HUES48 (cell line): ENCODE results near the gene CHCHD3.

Experiments
- H3K27ac ChIP-seq: one replicate; pipeline ENCODE4 v1.7.0; 2013; ENCODE audit warnings: low read depth, low read length, inconsistent platforms
- H3K27me3 ChIP-seq: 2 replicates; pipeline ENCODE4 v1.6.1; 2013; ENCODE audit warnings: mild to moderate bottlenecking, low read length; ENCODE audit not compliant: control insufficient read depth, insufficient read depth
- H3K36me3 ChIP-seq: 2 replicates; pipeline ENCODE4 v1.6.1; 2013; ENCODE audit warnings: low read length; ENCODE audit not compliant: control insufficient read depth, insufficient read depth
- H3K4me1 ChIP-seq: 2 replicates; pipeline ENCODE4 v1.6.1; 2013; ENCODE audit warnings: mild to moderate bottlenecking, low read length; ENCODE audit not compliant: control insufficient read depth, insufficient read depth
- H3K4me3 ChIP-seq: 2 replicates; pipeline ENCODE4 v1.5.1; 2013; ENCODE audit warnings: mild to moderate bottlenecking, low read depth, low read length
- H3K9ac ChIP-seq: 2 replicates; pipeline ENCODE4 v1.6.1; 2013; ENCODE audit warnings: mild to moderate bottlenecking, low read depth, low read length, moderate library complexity
- H3K9me3 ChIP-seq: 2 replicates; pipeline ENCODE4 v1.6.1; 2013; ENCODE audit warnings: low read length; ENCODE audit not compliant: control insufficient read depth, insufficient read depth

Gene CHCHD3

GRCh38 chr7:133112335-133112734 lies 30.4 kb upstream of the CHCHD3 start:
- Histone ChIP-seq H3K4me1 (peaks cover 13% of the 10 kb centered on the region), H3K27me3 (no peaks in the 10 kb centered on the region), H3K4me3 (no peak overlapping the region), H3K36me3 (no peaks in the 10 kb centered on the region), H3K9me3 (peaks cover 11% of the 10 kb centered on the region), H3K9ac (no peak overlapping the region), H3K27ac (no peak overlapping the region)

GRCh38 chr7:133110312-133110711 lies 28.4 kb upstream of the CHCHD3 start:
- Histone ChIP-seq H3K9me3 (peaks cover 11% of the 10 kb centered on the region), H3K4me3 (no peak overlapping the region), H3K9ac (no peak overlapping the region), H3K4me1 (peaks cover 13% of the 10 kb centered on the region), H3K36me3 (no peaks in the 10 kb centered on the region), H3K27ac (no peak overlapping the region), H3K27me3 (no peaks in the 10 kb centered on the region)

- Histone ChIP-seq H3K27me3 (no peaks in the 10 kb centered on the region), H3K4me3 (no peak overlapping the region), H3K9me3 (peaks cover 11% of the 10 kb centered on the region), H3K36me3 (no peaks in the 10 kb centered on the region), H3K9ac (no peak overlapping the region), H3K27ac (no peak overlapping the region), H3K4me1 (peaks cover 12% of the 10 kb centered on the region)
Observed at GRCh38 chr7:133109816-133110215, 27.9 kb upstream of the CHCHD3 start.

GRCh38 chr7:133108023-133108422 lies 26.1 kb upstream of the CHCHD3 start:
- Histone ChIP-seq H3K27ac (no peak overlapping the region), H3K4me1 (peaks cover 3% of the 10 kb centered on the region; the same call in 1 of the 2 replicates), H3K36me3 (no peaks in the 10 kb centered on the region), H3K27me3 (no peaks in the 10 kb centered on the region), H3K4me3 (no peak overlapping the region), H3K9ac (no peak overlapping the region), H3K9me3 (peaks cover 11% of the 10 kb centered on the region)

GRCh38 chr7:133102276-133103060 lies 20.6 kb upstream of the CHCHD3 start:
- Histone ChIP-seq H3K36me3 (no peaks in the 10 kb centered on the region), H3K27ac (no peak overlapping the region), H3K4me1 (no peaks in the 10 kb centered on the region), H3K9me3 (no peaks in the 10 kb centered on the region), H3K27me3 (no peaks in the 10 kb centered on the region), H3K4me3 (no peak overlapping the region), H3K9ac (no peak overlapping the region)

GRCh38 chr7:133099633-133100286 lies 17.9 kb upstream of the CHCHD3 start:
- Histone ChIP-seq H3K9me3 (no peaks in the 10 kb centered on the region), H3K9ac (no peak overlapping the region), H3K27me3 (no peaks in the 10 kb centered on the region), H3K36me3 (no peaks in the 10 kb centered on the region), H3K4me1 (no peaks in the 10 kb centered on the region), H3K27ac (no peak overlapping the region), H3K4me3 (no peak overlapping the region)

- no peaks in the 10 kb centered on the region for H3K4me1 ChIP-seq
- H3K9me3 ChIP-seq: no peaks in the 10 kb centered on the region
- H3K27me3 ChIP-seq: no peaks in the 10 kb centered on the region
- no peak overlapping the region for H3K9ac ChIP-seq
- no peak overlapping the region for H3K4me3 ChIP-seq
- no peak overlapping the region for H3K27ac ChIP-seq
- H3K36me3 ChIP-seq: no peaks in the 10 kb centered on the region
Observed at GRCh38 chr7:133095119-133095671, 13.3 kb upstream of the CHCHD3 start.

- no peaks in the 10 kb centered on the region for H3K27me3 ChIP-seq
- H3K9ac ChIP-seq: no peak overlapping the region
- H3K27ac ChIP-seq: no peak overlapping the region
- H3K4me3 ChIP-seq: no peak overlapping the region
- H3K9me3 ChIP-seq: no peaks in the 10 kb centered on the region
- H3K36me3 ChIP-seq: no peaks in the 10 kb centered on the region
- no peaks in the 10 kb centered on the region for H3K4me1 ChIP-seq
Observed at GRCh38 chr7:133091943-133092464, 10.1 kb upstream of the CHCHD3 start.

- Histone ChIP-seq H3K9ac (no peak overlapping the region), H3K4me3 (no peak overlapping the region), H3K27ac (no peak overlapping the region), H3K27me3 (no peaks in the 10 kb centered on the region), H3K4me1 (peaks cover 27% of the 10 kb centered on the region), H3K36me3 (no peaks in the 10 kb centered on the region), H3K9me3 (no peaks in the 10 kb centered on the region)
Observed at GRCh38 chr7:133082390-133082766, 488 bp upstream of the CHCHD3 start.

GRCh38 chr7:133081119-133081598 lies 731 bp downstream of the CHCHD3 start:
- Histone ChIP-seq H3K4me1 (peaks cover 37% of the 10 kb centered on the region), H3K4me3 (peak overlapping the region; percentile 91), H3K27me3 (no peaks in the 10 kb centered on the region), H3K9ac (peak overlapping the region; percentile 82; the same call in 1 of the 2 replicates), H3K27ac (peak overlapping the region; percentile 70), H3K36me3 (no peaks in the 10 kb centered on the region), H3K9me3 (no peaks in the 10 kb centered on the region)

GRCh38 chr7:133079296-133079695 lies 2.6 kb downstream of the CHCHD3 start:
- no peak overlapping the region; the same call in 1 of the 2 replicates for H3K9ac ChIP-seq
- H3K36me3 ChIP-seq: peaks cover 5% of the 10 kb centered on the region; the same call in 1 of the 2 replicates
- peaks cover 37% of the 10 kb centered on the region for H3K4me1 ChIP-seq
- H3K27me3 ChIP-seq: no peaks in the 10 kb centered on the region
- peak overlapping the region; percentile 69 for H3K27ac ChIP-seq
- H3K9me3 ChIP-seq: no peaks in the 10 kb centered on the region
- peak overlapping the region; percentile 91 for H3K4me3 ChIP-seq
